ENCODE data around the gene LRRC40.
A peak's percentile ranks its signal among the peaks of the same experiment; 100 is the strongest.

Gene LRRC40

DNA sequence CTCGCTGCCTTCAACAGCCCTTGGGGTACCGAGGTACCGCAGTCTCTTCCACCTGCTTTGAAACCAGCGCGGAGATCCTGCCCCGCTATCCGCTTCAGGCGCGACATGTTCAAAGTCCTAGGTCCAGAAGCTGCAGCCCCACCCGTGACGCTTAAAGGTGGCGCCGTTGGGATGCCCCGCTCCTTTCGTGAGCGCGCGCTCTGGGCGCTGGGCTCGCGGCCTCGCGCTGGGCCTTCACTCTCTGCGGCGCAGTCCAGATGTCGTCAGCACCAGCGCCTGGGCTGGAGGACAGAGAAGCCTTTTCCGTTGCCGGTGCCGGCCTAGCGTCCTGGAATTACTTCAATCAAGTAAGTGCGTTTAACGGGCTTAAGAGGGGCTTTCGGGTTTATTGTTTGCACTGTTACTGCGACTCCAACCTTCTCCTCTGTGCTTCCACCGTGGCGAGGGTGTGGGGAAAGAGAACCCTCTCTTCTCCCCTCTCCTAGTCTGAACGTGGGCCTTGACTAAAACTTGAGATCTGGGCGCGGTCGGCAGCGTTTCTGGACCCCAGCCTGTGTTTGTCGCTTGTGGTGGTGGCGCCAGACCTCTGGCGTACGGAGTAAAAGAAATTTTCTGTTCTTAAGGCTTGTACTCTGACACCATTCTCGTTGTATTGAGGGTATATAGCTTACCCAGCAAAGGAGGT lies at the start of gene LRRC40:
Gene LRRC40 (minus strand): TSS at position 146 of the 685 bp plus-strand sequence. CDS start 39 bp downstream, at position 107.
- H3K9me3 Mint-ChIP-seq = no peaks in the 10 kb centered on the region
- intact Hi-C loops (cut with micrococcal nuclease) = loop anchor here (1.0 to 2.0 kb wide), 3 partner anchors 16 to 875 kb away; partner anchors contain the start of genes ANKRD13C, SRSF11 and ZRANB2
- H3K36me3 Mint-ChIP-seq (ENCODE audit: low read depth) = peaks cover 47% of the 10 kb centered on the region
- peak within 1 kb of the TSS; percentile 94 for H3K27ac Mint-ChIP-seq
- no peaks in the 10 kb centered on the region for H3K27me3 Mint-ChIP-seq
- H3K4me3 Mint-ChIP-seq = peak within 1 kb of the TSS; percentile 91
- H3K4me1 Mint-ChIP-seq (ENCODE audit: low read depth) = peaks cover 48% of the 10 kb centered on the region

DNA sequence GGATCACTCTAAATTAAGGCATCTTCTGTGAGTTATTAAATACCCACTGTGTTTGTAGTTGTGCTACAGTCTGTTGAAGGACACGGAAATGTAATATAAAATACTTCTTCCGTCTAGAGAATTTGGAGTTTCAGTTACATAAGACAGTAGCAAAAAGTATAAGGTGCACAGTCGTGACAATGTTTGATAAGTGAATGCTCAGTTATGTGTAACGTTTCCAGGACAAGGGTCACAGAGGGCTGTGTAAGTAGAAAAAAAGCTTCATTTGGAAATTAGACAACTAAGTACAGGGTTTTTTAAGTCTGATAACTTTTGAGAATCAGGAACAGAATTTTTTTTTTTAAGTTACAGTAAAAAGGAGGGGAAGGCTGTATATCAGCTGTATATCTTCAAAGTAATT lies 43.4 kb upstream of the LRRC40 start:
- H3K27me3 Mint-ChIP-seq = no peaks in the 10 kb centered on the region
- no peaks in the 10 kb centered on the region for H3K9me3 Mint-ChIP-seq
- intact Hi-C loops (cut with micrococcal nuclease) = loop anchor here (2.0 kb wide), 1 partner anchor 14 kb away; no protein-coding TSS in a partner anchor
- peaks cover 86% of the 10 kb centered on the region for H3K36me3 Mint-ChIP-seq (ENCODE audit: low read depth)
- H3K4me3 Mint-ChIP-seq = no peak overlapping the region
- no peak overlapping the region for H3K27ac Mint-ChIP-seq
- no peaks in the 10 kb centered on the region for H3K4me1 Mint-ChIP-seq (ENCODE audit: low read depth)

DNA sequence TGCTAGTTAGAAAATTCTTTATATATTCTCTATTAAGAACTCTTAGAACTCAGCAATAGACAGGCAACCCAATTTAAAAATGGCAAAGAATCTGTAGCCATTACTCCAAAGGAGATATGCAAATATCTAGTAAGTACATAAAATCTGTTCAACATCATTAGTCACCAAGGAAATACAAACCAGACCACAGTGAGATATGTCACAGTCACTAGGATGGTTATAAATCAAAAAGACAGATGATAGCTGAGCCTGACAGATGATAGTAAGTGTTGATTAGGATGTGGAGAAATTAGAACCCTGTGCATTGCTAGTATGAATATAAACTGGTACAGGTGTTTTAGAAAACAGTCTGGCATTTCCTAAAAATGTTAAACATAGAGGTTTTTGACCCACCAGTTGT lies 42.4 kb upstream of the LRRC40 start:
- no peaks in the 10 kb centered on the region for H3K27me3 Mint-ChIP-seq
- H3K36me3 Mint-ChIP-seq (ENCODE audit: low read depth) = peaks cover 90% of the 10 kb centered on the region
- H3K4me3 Mint-ChIP-seq = no peak overlapping the region
- intact Hi-C loops (cut with micrococcal nuclease) = loop anchor here (2.0 kb wide), 1 partner anchor 13 kb away; no protein-coding TSS in a partner anchor
- H3K27ac Mint-ChIP-seq = no peak overlapping the region
- H3K9me3 Mint-ChIP-seq = no peaks in the 10 kb centered on the region
- H3K4me1 Mint-ChIP-seq (ENCODE audit: low read depth) = no peaks in the 10 kb centered on the region

DNA sequence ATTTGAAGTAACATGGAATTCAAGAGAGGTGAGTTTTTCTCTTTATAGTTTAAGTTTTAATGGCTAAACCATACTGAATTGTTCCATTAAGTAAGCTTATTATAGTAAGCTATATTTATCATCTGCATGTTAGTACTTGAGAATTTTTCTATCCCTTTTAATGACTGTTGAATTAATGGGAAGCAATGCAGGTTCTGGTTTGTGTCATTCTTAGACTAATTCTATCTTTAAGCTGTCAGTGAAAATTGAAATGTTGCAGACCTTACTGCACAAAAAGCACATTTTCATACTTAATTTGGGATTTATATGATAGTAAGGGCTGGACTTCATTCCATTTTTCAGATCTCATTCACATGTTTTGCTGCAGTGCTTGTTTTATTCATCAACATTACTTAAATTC lies 41.7 kb upstream of the LRRC40 start:
- Mint-ChIP-seq H3K27me3 (no peaks in the 10 kb centered on the region), H3K4me1 (ENCODE audit: low read depth) (no peaks in the 10 kb centered on the region), H3K27ac (no peak overlapping the region), H3K4me3 (no peak overlapping the region), H3K36me3 (ENCODE audit: low read depth) (peaks cover 94% of the 10 kb centered on the region), H3K9me3 (no peaks in the 10 kb centered on the region)
- intact Hi-C loops (cut with micrococcal nuclease) = no loop called here

DNA sequence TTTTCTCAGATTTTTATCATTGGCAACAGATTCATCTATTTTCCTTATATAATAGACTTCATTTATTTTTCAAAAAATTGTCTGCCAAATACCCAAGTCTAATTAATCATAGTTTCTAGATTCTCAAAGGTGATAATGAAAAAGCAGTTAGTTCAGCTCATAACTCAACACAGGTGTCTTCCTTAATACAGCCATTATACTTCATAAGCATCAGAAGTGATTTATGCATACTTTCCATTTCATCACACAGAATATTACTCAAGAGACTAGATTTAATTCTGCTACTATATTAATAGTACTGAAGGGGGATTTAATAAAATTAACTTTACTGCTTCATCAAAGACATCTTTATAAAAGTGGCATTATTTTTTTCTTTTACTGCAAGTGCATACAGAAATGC lies 34.6 kb upstream of the LRRC40 start:
- Mint-ChIP-seq H3K27ac (no peak overlapping the region), H3K4me3 (no peak overlapping the region), H3K9me3 (no peaks in the 10 kb centered on the region), H3K4me1 (ENCODE audit: low read depth) (no peaks in the 10 kb centered on the region), H3K36me3 (ENCODE audit: low read depth) (peaks cover 94% of the 10 kb centered on the region), H3K27me3 (no peaks in the 10 kb centered on the region)
- intact Hi-C loops (cut with micrococcal nuclease) = loop anchor here (5.0 to 10.0 kb wide), 3 partner anchors 55 to 827 kb away; no protein-coding TSS in a partner anchor

DNA sequence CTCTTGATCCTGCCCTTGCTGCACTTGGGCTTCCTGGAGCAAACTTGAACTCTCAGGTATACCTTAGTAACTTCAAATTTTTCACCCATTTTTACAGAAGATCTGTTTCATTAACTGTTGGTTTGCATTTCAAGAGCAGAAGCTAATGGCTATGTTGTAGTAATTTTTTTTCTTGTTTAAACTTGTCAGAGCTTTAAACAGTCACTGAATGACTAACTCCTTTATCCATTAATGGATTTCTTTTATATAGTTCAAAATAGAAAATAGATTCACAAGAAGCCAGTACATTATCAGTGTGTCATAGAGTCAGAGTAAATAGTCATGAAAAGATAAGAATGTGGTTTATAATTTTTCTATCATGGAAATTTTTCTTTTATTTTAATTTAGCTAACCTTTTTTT lies 29.4 kb upstream of the LRRC40 start:
- Mint-ChIP-seq H3K4me3 (no peak overlapping the region), H3K9me3 (no peaks in the 10 kb centered on the region), H3K27ac (no peak overlapping the region), H3K27me3 (no peaks in the 10 kb centered on the region), H3K4me1 (ENCODE audit: low read depth) (no peaks in the 10 kb centered on the region), H3K36me3 (ENCODE audit: low read depth) (peaks cover 94% of the 10 kb centered on the region)
- intact Hi-C loops (cut with micrococcal nuclease) = loop anchor here (2.0 to 10.0 kb wide), 4 partner anchors 14 to 833 kb away; no protein-coding TSS in a partner anchor

DNA sequence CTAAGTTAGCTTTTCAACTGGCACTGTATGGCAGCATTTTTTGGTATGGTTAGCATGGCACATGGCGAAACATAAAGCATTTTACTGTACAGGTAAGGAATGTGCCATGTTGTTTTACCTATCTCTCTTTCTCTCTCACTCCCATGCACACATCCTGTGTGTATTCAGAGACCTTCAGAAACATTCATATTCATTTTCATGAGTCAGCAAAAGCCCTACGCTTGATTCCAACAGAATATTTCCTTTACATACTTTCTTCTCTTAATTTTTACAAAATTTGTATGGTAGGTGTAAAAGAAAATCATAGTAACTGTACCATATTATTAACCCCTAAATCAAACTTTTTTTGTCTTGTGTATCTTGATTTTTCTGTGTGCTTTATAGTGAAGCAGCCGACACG lies 26.1 kb upstream of the LRRC40 start:
- intact Hi-C loops (cut with micrococcal nuclease) = loop anchor here (10.0 kb wide), 2 partner anchors 47 to 63 kb away; no protein-coding TSS in a partner anchor
- H3K27ac Mint-ChIP-seq = no peak overlapping the region
- no peaks in the 10 kb centered on the region for H3K4me1 Mint-ChIP-seq (ENCODE audit: low read depth)
- H3K9me3 Mint-ChIP-seq = no peaks in the 10 kb centered on the region
- no peak overlapping the region for H3K4me3 Mint-ChIP-seq
- H3K27me3 Mint-ChIP-seq = no peaks in the 10 kb centered on the region
- peaks cover 90% of the 10 kb centered on the region for H3K36me3 Mint-ChIP-seq (ENCODE audit: low read depth)

DNA sequence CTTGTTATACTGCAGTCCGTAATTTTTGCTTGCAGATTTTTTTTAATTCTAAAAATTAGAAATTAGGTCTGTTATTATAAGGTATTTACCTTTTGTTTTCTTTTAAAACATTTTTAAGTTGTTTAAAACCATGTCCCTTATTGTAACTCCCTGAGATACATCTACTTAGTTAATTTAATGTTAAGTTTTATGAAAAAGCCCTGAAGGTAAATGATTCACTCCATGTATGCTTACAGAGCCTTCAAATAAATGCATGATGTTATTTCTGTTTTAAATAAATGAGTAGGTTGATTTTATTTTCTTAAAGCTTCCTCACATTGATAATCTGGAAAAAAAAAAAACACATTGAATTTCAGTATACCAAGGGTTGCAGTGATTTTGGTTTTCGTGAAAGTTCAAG lies 23.3 kb upstream of the LRRC40 start:
- H3K4me1 Mint-ChIP-seq (ENCODE audit: low read depth) = peaks cover 5% of the 10 kb centered on the region
- H3K4me3 Mint-ChIP-seq = no peak overlapping the region
- intact Hi-C loops (cut with micrococcal nuclease) = no loop called here
- H3K27ac Mint-ChIP-seq = no peak overlapping the region
- no peaks in the 10 kb centered on the region for H3K27me3 Mint-ChIP-seq
- peaks cover 75% of the 10 kb centered on the region for H3K36me3 Mint-ChIP-seq (ENCODE audit: low read depth)
- H3K9me3 Mint-ChIP-seq = no peaks in the 10 kb centered on the region

DNA sequence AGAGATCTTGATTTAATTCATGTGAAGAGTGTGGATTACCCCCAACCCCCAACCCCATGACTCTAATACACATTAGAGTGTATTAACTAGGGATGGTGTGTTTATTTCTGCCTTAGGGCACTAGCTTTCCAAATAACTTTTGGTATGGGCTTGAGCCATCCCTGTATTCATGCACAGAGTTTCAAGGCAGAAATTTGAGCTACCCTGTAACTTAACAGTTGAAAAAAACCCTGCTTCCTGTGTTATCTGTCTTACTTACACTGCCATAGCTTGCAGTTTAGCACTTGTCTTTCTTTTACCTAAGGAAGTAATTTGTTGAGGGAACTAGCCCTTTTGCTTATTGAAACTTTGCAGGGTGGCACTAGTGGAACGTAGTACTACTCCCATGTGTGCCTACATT lies 22.1 kb upstream of the LRRC40 start:
- H3K4me1 Mint-ChIP-seq (ENCODE audit: low read depth) = peaks cover 13% of the 10 kb centered on the region
- intact Hi-C loops (cut with micrococcal nuclease) = no loop called here
- no peak overlapping the region for H3K4me3 Mint-ChIP-seq
- H3K9me3 Mint-ChIP-seq = no peaks in the 10 kb centered on the region
- no peak overlapping the region for H3K27ac Mint-ChIP-seq
- peaks cover 69% of the 10 kb centered on the region for H3K36me3 Mint-ChIP-seq (ENCODE audit: low read depth)
- no peaks in the 10 kb centered on the region for H3K27me3 Mint-ChIP-seq

DNA sequence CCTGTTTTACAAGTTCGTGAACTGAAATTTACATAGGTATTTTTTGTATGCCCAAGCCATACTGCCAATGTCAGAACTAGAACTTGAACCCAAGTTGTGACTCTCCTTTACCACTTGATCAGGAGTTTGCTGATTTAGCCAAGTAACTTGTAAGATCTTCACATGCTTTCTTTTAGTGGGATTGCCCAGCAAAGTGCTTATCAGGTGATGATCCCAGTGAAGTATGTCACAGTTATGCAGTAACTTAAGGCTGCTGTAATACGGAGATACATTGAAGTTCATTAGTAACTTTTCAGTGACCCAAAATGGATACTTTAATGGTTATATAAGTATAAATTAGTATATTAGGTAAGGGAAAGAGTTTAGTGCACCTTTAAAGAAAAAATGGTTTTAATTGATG lies 19.6 kb upstream of the LRRC40 start:
- Mint-ChIP-seq H3K36me3 (ENCODE audit: low read depth) (peaks cover 51% of the 10 kb centered on the region), H3K4me1 (ENCODE audit: low read depth) (peaks cover 17% of the 10 kb centered on the region), H3K27ac (no peak overlapping the region), H3K4me3 (no peak overlapping the region), H3K27me3 (no peaks in the 10 kb centered on the region), H3K9me3 (no peaks in the 10 kb centered on the region)
- intact Hi-C loops (cut with micrococcal nuclease) = loop anchor here (5.0 kb wide), 2 partner anchors 127 to 187 kb away; partner anchors contain the start of genes ANKRD13C and CTH

DNA sequence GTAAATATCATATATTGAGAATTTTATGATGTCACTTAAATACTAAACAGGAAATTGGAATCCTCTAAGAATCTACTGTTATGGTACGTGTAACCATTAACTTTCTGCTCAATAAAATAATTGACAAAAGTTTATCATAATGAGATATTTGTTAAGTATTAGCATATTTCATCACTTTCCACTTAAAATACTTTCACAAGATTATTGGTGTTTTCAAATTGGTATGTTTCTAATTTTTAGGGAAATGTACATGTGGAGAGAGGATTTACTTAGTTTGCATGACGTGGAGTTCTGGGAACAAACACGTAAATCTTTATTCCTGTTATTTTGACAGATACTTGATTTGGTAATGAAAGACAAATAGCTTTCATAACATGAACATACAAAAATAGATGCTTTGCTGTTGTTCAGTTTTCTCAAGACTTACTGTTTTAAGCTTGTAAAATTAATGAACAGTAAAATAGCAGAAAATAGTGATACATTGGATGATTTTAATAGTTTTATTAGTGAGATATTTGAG lies 17.4 kb upstream of the LRRC40 start:
- Mint-ChIP-seq H3K36me3 (ENCODE audit: low read depth) (peaks cover 35% of the 10 kb centered on the region), H3K27me3 (no peaks in the 10 kb centered on the region), H3K4me3 (no peak overlapping the region), H3K27ac (peak overlapping the region; percentile 94), H3K4me1 (ENCODE audit: low read depth) (peaks cover 20% of the 10 kb centered on the region), H3K9me3 (no peaks in the 10 kb centered on the region)
- intact Hi-C loops (cut with micrococcal nuclease) = loop anchor here (5.0 kb wide), 2 partner anchors 130 to 190 kb away; partner anchors contain the start of genes ANKRD13C and CTH

DNA sequence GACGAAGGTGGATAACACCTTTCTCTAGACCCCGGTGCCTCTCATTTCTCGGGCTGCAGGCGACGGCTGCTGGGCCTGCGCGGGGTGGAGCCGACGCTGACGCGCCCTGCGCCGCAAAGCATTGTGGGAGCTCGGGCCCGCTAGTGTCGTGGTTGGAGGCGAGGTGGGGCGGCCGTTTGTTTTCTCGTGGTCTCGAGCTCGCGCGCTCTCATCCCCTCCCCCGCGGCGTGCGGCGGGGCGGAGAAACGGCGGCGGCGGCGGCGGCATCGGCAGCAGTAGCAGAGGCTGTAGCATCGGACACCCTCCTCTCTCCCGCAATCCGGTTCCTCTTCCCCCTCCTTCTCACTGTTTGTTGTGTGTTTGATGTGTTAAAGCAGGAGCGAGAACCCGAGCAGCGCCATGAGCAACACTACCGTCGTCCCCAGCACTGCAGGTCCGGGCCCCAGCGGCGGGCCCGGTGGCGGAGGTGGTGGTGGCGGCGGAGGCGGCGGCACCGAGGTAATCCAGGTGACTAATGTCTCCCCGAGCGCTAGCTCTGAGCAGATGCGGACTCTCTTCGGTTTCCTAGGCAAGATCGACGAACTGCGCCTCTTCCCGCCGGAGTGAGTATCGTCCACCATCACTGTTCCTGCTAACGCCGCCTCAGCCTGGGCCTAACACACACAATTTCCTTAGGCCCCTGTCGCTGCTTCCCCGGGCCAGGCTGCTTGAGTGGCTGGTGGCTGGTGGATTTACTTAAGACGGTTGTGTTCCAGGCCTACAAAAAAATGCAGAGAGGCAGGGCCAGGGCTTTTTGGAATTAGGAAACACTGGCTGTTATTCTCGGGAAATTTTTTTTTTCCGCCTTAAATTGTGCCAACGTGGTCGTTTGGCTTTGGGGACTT lies 16.1 kb upstream of the LRRC40 start, which contains the start of gene SRSF11:
Gene SRSF11 (plus strand): TSS at position 143 of the 884 bp plus-strand sequence. CDS start 257 bp downstream, at position 400.
- Mint-ChIP-seq H3K4me1 (ENCODE audit: low read depth) (peaks cover 20% of the 10 kb centered on the region), H3K36me3 (ENCODE audit: low read depth) (peaks cover 41% of the 10 kb centered on the region), H3K9me3 (no peaks in the 10 kb centered on the region), H3K4me3 (peak within 1 kb of the TSS; percentile 86), H3K27ac (peak within 1 kb of the TSS; percentile 94), H3K27me3 (no peaks in the 10 kb centered on the region)
- intact Hi-C loops (cut with micrococcal nuclease) = loop anchor here (1.0 to 5.0 kb wide), 3 partner anchors 16 to 191 kb away; partner anchors contain the start of genes ANKRD13C, CTH and LRRC40

DNA sequence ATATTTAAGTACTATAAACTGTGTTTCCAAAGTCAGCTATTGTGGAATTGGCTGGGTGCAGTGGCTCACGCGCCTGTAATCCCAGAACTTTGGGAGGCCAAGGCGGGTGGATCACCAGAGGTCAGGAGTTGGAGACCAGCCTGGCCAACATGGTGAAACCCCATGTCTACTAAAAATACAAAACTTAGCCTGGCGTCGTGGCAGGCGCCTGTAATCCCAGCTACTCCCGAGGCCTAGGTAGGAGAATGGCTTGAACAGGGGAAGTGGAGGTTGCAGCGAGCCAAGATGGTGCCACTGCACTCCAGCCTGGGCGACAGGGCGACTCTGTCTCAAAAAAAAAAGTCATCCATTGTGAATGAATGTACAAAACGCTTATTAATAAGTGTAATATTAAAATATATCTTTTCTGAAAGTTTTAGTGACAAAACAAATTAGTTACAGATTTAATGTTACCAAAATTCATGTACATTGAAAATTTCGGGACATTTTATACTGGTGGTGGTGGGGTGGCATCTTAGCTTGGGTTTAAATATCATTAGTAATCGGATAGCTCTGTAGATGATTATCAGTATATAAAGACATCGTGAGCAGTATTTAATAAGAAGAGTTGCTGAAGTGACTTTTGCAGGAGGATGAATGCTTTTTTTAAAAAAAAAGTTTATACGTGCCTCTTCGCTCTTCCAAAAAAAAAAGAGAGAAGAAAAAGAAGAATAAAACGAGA lies 15.3 kb upstream of the LRRC40 start:
- H3K4me1 Mint-ChIP-seq (ENCODE audit: low read depth) = peaks cover 20% of the 10 kb centered on the region
- intact Hi-C loops (cut with micrococcal nuclease) = loop anchor here (1.0 to 5.0 kb wide), 3 partner anchors 15 to 192 kb away; partner anchors contain the start of genes ANKRD13C, CTH and LRRC40
- H3K27ac Mint-ChIP-seq = peak overlapping the region; percentile 94
- H3K9me3 Mint-ChIP-seq = no peaks in the 10 kb centered on the region
- peak overlapping the region; percentile 86 for H3K4me3 Mint-ChIP-seq
- H3K36me3 Mint-ChIP-seq (ENCODE audit: low read depth) = peaks cover 50% of the 10 kb centered on the region
- no peaks in the 10 kb centered on the region for H3K27me3 Mint-ChIP-seq

Data from dendritic cell treated with granulocyte-macrophage colony-stimulating factor and Interleukin-4, amounts not matched to agents 40 ng/mL and 50 ng/mL, for 4 days (primary cell).